Measurements from ENCODE around the gene ARHGAP4. TPM values are rescaled to one million over a fixed set of nuclear protein-coding genes. Genes with fewer than 3 reads are reported as not detected.

ARHGAP4 gene
- total and polyA plus RNA-seq, 7 donors: 5.1 to 8.0 (median 6.8) TPM

DNA sequence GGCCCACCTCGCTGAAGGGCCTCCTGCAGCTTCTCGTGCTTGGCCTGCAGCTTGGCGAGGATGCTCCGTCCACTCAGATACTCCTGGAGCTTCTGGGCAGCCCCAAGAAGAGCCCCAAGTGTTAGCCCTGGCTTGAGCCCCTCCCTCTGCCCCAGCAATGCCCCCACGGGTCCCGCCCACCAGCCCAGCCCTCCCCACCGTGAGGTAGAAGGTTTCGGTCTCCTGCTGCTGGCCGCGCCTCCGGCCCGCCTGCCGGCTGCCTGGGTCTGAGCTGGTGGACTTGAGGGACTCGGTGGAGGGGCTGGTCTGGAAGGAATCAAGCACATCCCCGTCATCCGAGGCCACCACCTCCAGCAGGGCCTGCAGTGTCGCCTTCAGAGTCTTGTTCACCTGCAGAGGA, 12.9 kb downstream of the ARHGAP4 start:
- intact Hi-C loops (cut with DNase I): no loop called here
- Histone ChIP-seq H3K4me1 (no peaks in the 10 kb centered on the region), H3K9me3 (no peaks in the 10 kb centered on the region), H3K27me3 (ENCODE audit: insufficient read depth in 3 of 3, low read length in 2 of 3) (peaks cover 0 to 23% (median 1%) of the 10 kb centered on the region in 3 donors), H3K36me3 (ENCODE audit: insufficient read depth in 1 of 2, low read depth in 1 of 2) (no peaks in the 10 kb centered on the region), H3K4me3 (no peak overlapping the region), H3K27ac (no peak overlapping the region)
- TF ChIP-seq, protein P1, sequence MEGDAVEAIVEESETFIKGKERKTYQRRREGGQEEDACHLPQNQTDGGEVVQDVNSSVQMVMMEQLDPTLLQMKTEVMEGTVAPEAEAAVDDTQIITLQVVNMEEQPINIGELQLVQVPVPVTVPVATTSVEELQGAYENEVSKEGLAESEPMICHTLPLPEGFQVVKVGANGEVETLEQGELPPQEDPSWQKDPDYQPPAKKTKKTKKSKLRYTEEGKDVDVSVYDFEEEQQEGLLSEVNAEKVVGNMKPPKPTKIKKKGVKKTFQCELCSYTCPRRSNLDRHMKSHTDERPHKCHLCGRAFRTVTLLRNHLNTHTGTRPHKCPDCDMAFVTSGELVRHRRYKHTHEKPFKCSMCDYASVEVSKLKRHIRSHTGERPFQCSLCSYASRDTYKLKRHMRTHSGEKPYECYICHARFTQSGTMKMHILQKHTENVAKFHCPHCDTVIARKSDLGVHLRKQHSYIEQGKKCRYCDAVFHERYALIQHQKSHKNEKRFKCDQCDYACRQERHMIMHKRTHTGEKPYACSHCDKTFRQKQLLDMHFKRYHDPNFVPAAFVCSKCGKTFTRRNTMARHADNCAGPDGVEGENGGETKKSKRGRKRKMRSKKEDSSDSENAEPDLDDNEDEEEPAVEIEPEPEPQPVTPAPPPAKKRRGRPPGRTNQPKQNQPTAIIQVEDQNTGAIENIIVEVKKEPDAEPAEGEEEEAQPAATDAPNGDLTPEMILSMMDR (IDR thresholded peaks at IDR 0.05): no peak
- whole genome bisulfite sequencing, 3 donors: 66 to 75% (median 74%) methylated on average over 13 to 17 of the region's 17 CpGs
- no peak for DNase-seq
- ATAC-seq: no peak

DNA sequence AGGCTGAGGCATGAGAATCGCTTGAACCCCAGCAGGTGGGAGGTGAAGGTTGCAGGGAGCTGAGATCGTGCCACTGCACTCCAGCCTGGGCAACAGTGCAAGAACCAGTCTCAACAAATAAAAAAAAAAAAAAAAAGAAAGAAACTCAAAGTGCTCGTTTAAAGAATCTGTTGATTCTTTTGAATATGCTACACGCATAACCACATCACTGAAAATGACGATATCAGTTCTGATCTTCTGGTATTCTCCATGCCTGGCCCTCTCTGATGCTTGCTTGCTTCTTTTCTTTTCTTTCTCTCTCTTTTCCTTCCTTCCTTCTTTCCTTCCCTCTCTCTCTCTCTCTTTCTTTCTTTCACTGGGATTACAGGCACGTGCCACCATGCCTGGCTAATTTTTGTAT, 14.3 kb downstream of the ARHGAP4 start:
- peaks cover 0 to 26% (median 1%) of the 10 kb centered on the region in 3 donors for H3K27me3 ChIP-seq (ENCODE audit: insufficient read depth in 3 of 3, low read length in 2 of 3)
- H3K27ac ChIP-seq: no peak overlapping the region
- ATAC-seq: no peak
- no peak for DNase-seq
- WGBS, 3 donors: 80 to 89% (median 84%) methylated on average over 6 of the region's 6 CpGs
- H3K9me3 ChIP-seq: no peaks in the 10 kb centered on the region
- H3K4me3 ChIP-seq: no peak overlapping the region
- TF ChIP-seq, protein P1 (IDR thresholded peaks at IDR 0.05): no peak
- H3K4me1 ChIP-seq: no peaks in the 10 kb centered on the region
- intact Hi-C loops (cut with DNase I): no loop called here
- no peaks in the 10 kb centered on the region for H3K36me3 ChIP-seq (ENCODE audit: insufficient read depth in 1 of 2, low read depth in 1 of 2)

DNA sequence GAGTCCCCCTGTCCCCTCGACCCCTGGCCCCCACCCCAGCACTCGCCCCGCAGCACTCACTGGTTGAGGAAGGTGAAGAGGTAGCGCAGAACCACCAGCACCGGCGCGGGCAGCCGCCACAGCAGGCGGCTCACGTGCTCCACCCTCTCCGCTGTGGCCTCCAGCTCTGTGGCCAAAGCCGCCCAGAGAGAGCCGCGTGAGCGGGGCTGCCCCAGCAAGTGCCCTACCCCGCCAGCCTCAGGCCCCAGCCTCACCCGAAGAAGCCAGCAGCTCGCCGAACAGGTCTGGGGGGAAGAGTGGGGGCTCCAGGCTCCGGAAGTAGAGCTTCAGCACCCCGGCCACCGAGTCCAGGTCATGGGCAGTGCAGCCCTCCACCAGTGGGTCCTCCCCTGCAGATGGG, 15.6 kb downstream of the ARHGAP4 start:
- intact Hi-C loops (cut with DNase I): no loop called here
- peaks cover 0 to 39% (median 1%) of the 10 kb centered on the region in 3 donors for H3K27me3 ChIP-seq (ENCODE audit: insufficient read depth in 3 of 3, low read length in 2 of 3)
- H3K9me3 ChIP-seq: no peaks in the 10 kb centered on the region
- TF ChIP-seq, protein P1 (IDR thresholded peaks at IDR 0.05): no peak
- no peak for DNase-seq
- ATAC-seq: no peak
- H3K4me1 ChIP-seq: no peaks in the 10 kb centered on the region
- 92 to 99% (median 96%) methylated on average over 13 to 22 of the region's 22 CpGs for WGBS, 3 donors
- H3K36me3 ChIP-seq (ENCODE audit: insufficient read depth in 1 of 2, low read depth in 1 of 2): no peaks in the 10 kb centered on the region
- H3K4me3 ChIP-seq: no peak overlapping the region
- H3K27ac ChIP-seq: no peak overlapping the region

DNA sequence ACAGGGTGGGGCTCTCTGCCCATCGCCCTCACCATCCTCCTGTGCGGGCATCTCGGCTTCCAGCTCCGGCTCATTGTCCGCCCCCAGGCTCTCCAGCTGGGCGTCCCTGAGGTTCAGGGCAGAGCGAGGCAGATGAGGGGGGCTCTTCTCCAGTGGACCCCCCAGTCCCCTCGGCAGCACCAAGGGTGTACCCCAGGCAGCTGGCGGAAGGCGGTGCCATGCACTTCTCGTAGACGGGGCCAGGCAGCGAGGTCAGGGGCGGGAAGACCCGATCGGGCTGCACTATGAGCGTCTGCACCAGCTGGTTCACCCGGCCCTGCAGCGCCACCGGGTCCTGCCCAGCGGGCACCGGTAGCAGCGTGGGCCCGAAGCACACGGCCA, 16.1 kb downstream of the ARHGAP4 start:
- 93 to 100% (median 93%) methylated on average over 8 to 25 of the region's 25 CpGs for WGBS, 3 donors
- DNase-seq (no peak), ATAC-seq (no peak)
- Histone ChIP-seq H3K9me3 (no peaks in the 10 kb centered on the region), H3K4me1 (no peaks in the 10 kb centered on the region), H3K27me3 (ENCODE audit: insufficient read depth in 3 of 3, low read length in 2 of 3) (peaks cover 0 to 43% (median 1%) of the 10 kb centered on the region in 3 donors), H3K4me3 (no peak overlapping the region), H3K27ac (no peak overlapping the region), H3K36me3 (ENCODE audit: insufficient read depth in 1 of 2, low read depth in 1 of 2) (no peaks in the 10 kb centered on the region)
- intact Hi-C loops (cut with DNase I): no loop called here
- TF ChIP-seq, protein P1 (IDR thresholded peaks at IDR 0.05): no peak
